Inflammatory macrophage (primary cell): Measurements from ENCODE around the gene EIF4EBP2.

Experiments used
- DNase-seq, 2 donors: peaks; one replicate each; pipeline ENCODE4 v3.0.0-alpha.2; 2020 to 2022
- total RNA-seq, 18 experiments: gene quantifications; one replicate each; lab custom pipeline; 2026; ENCODE audit warnings: mixed read lengths in 6 of 18, inconsistent platforms in 2 of 18; lab: John Stamatoyannopoulos, UW

Gene EIF4EBP2
- total RNA-seq, result 37.3 to 252 (median 76.8) reads per million in 18 experiments

GRCh38 chr10:70404036-70404786 is at the start of gene EIF4EBP2:
EIF4EBP2 (plus strand) TSS chr10:70404145; CDS start chr10:70404402, 257 bp downstream.
- peak; percentile 96 to 97 for DNase-seq

- DNase-seq, result no peak
Observed at GRCh38 chr10:70354556-70354955, 49.4 kb upstream of the EIF4EBP2 start.

- DNase-seq, result peak; percentile 69 to 85
Observed at GRCh38 chr10:70355051-70356021, 48.6 kb upstream of the EIF4EBP2 start.

- DNase-seq, result peak in 1 of 2 donors; percentile 48
Observed at GRCh38 chr10:70357565-70357964, 46.4 kb upstream of the EIF4EBP2 start.

- no peak for DNase-seq
Observed at GRCh38 chr10:70358446-70358845, 45.5 kb upstream of the EIF4EBP2 start.

GRCh38 chr10:70359017-70359550 is 44.9 kb upstream of the EIF4EBP2 start:
- DNase-seq, result no peak

GRCh38 chr10:70360215-70360614 is 43.7 kb upstream of the EIF4EBP2 start:
- DNase-seq, result no peak

GRCh38 chr10:70362328-70362727 is 41.6 kb upstream of the EIF4EBP2 start:
- DNase-seq, result peak in 1 of 2 donors; percentile 17

GRCh38 chr10:70363292-70363691 is 40.7 kb upstream of the EIF4EBP2 start:
- no peak for DNase-seq

- peak; percentile 84 to 89 for DNase-seq
Observed at GRCh38 chr10:70363971-70364771, 39.8 kb upstream of the EIF4EBP2 start.

GRCh38 chr10:70364772-70365091 is 39.2 kb upstream of the EIF4EBP2 start:
- DNase-seq, result no peak

GRCh38 chr10:70367195-70367796 is 36.6 kb upstream of the EIF4EBP2 start:
- no peak for DNase-seq

- DNase-seq, result no peak
Observed at GRCh38 chr10:70368774-70369482, 35.0 kb upstream of the EIF4EBP2 start.

GRCh38 chr10:70369498-70370018 is 34.4 kb upstream of the EIF4EBP2 start:
- no peak for DNase-seq

GRCh38 chr10:70370766-70371165 is 33.2 kb upstream of the EIF4EBP2 start:
- DNase-seq, result no peak

- DNase-seq, result no peak
Observed at GRCh38 chr10:70371846-70372245, 32.1 kb upstream of the EIF4EBP2 start.

GRCh38 chr10:70374775-70375614 is 28.9 kb upstream of the EIF4EBP2 start:
- DNase-seq, result no peak

GRCh38 chr10:70376436-70377378 is 27.2 kb upstream of the EIF4EBP2 start:
- DNase-seq, result no peak

GRCh38 chr10:70378122-70378521 is 25.8 kb upstream of the EIF4EBP2 start:
- DNase-seq, result no peak
